OCI-LY1 (cell line): ENCODE results near the gene RNF166.

Source experiments
- EZH2 ChIP-seq: fragments of 200-600 bp; sonication (generic), shearing (Covaris generic); IDR thresholded peaks from 2 replicates; pipeline ENCODE4 v1.8.0; 2017; ENCODE audit warnings: borderline replicate concordance, mixed run types, mild to moderate bottlenecking, antibody characterized with exemption, low read length, moderate library complexity, mixed read lengths
- TF ChIP-seq, protein P1 (sequence below): fragments of 200-600 bp; sonication (generic), shearing (Covaris generic); IDR thresholded peaks from 2 replicates; pipeline ENCODE4 v1.5.1; 2017; ENCODE audit warnings: mild to moderate bottlenecking, antibody characterized with exemption, low read length, moderate library complexity, mixed read lengths

DNA sequence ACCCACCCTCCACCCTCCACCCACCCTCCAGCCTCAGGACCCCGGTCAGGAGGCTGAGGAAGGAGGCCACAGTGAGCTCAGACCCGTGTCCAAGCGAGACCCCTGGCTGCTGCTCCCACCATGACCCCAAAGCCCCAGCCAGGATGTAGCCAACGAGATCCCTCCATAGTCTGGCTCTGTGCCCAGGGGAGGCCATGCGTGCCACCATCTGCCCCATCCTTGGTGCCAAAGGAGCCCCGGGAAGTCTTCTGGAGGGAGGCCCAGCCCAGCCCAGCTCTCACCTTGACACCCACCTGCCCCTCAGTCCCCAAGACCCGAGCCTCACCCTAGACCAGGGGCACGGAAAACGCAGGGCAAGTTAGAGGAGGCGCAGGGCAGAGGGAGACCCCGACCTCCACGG, 44.6 kb upstream of the RNF166 start:
- no peak for TF ChIP-seq EZH2
- TF ChIP-seq, protein P1, sequence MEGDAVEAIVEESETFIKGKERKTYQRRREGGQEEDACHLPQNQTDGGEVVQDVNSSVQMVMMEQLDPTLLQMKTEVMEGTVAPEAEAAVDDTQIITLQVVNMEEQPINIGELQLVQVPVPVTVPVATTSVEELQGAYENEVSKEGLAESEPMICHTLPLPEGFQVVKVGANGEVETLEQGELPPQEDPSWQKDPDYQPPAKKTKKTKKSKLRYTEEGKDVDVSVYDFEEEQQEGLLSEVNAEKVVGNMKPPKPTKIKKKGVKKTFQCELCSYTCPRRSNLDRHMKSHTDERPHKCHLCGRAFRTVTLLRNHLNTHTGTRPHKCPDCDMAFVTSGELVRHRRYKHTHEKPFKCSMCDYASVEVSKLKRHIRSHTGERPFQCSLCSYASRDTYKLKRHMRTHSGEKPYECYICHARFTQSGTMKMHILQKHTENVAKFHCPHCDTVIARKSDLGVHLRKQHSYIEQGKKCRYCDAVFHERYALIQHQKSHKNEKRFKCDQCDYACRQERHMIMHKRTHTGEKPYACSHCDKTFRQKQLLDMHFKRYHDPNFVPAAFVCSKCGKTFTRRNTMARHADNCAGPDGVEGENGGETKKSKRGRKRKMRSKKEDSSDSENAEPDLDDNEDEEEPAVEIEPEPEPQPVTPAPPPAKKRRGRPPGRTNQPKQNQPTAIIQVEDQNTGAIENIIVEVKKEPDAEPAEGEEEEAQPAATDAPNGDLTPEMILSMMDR: no peak
